HAP-1 (cell line): ENCODE results near the gene ZSCAN2.

Experiments
- DNase-seq, 2 experiments: peaks; one replicate each; pipeline ENCODE4 v3.0.0-alpha.2; 2016 to 2020; ENCODE audit warnings: low spot score in 2 of 2
- H3K27me3 ChIP-seq: fragments of 250-450 bp; sonication (Bioruptor Pico); 2 replicates; pipeline ENCODE4 v1.5.1; 2020; ENCODE audit warnings: low read depth, mild to moderate bottlenecking, moderate library complexity
- H3K36me3 ChIP-seq: fragments of 250-450 bp; sonication (Bioruptor Pico); replicated peaks from 2 replicates; pipeline ENCODE4 v1.5.1; 2020; ENCODE audit warnings: mild to moderate bottlenecking
- H3K4me1 ChIP-seq: fragments of 250-450 bp; sonication (Bioruptor Pico); 2 replicates; pipeline ENCODE4 v1.5.1; 2020; ENCODE audit warnings: mild to moderate bottlenecking
- H3K4me3 ChIP-seq: fragments of 250-450 bp; sonication (Bioruptor Pico); 2 replicates; pipeline ENCODE4 v1.5.1; 2020; ENCODE audit warnings: mild to moderate bottlenecking, moderate library complexity
- H3K9me3 ChIP-seq: fragments of 250-450 bp; sonication (Bioruptor Pico); 2 replicates; pipeline ENCODE4 v1.5.1; 2020; ENCODE audit warnings: mild to moderate bottlenecking, moderate library complexity
- in situ Hi-C: fragments of 300-500 bp; cut with MboI; formaldehyde crosslinking; loops from 3 replicates; pipeline ENCODE4 v1.14.3; 2020; ENCODE audit warnings: low sequenced_read_pairs, inconsistent platforms, mixed read lengths

The ZSCAN2 gene

GRCh38 chr15:84586696-84587095, 14.1 kb upstream of the ZSCAN2 start:
- in situ Hi-C loops: loop anchor here (5.0 kb wide), 1 partner anchor 341 kb away; no protein-coding TSS in a partner anchor
- H3K4me3 ChIP-seq: no peak overlapping the region
- DNase-seq: peak in 1 of 2 experiments; percentile 20
- H3K36me3 ChIP-seq: no peaks in the 10 kb centered on the region
- no peaks in the 10 kb centered on the region for H3K9me3 ChIP-seq
- H3K4me1 ChIP-seq: peaks cover 3% of the 10 kb centered on the region
- H3K27me3 ChIP-seq: no peaks in the 10 kb centered on the region

- no peaks in the 10 kb centered on the region for H3K36me3 ChIP-seq
- H3K4me1 ChIP-seq: peaks cover 3% of the 10 kb centered on the region
- peak; percentile 97 to 99 for DNase-seq
- peak overlapping the region; percentile 7 for H3K4me3 ChIP-seq
- in situ Hi-C loops: loop anchor here (5.0 kb wide), 1 partner anchor 339 kb away; no protein-coding TSS in a partner anchor
- no peaks in the 10 kb centered on the region for H3K27me3 ChIP-seq
- H3K9me3 ChIP-seq: no peaks in the 10 kb centered on the region
Observed at GRCh38 chr15:84588053-84588874, 12.5 kb upstream of the ZSCAN2 start.

- no peak overlapping the region for H3K4me3 ChIP-seq
- H3K4me1 ChIP-seq: peaks cover 3% of the 10 kb centered on the region
- H3K27me3 ChIP-seq: no peaks in the 10 kb centered on the region
- H3K9me3 ChIP-seq: 0 out of 2 replicates have a peak, but pooled peaks cover 2% of the 10 kb centered on the region
- no peaks in the 10 kb centered on the region for H3K36me3 ChIP-seq
- in situ Hi-C loops: loop anchor here (10.0 kb wide), 1 partner anchor 454 kb away; no protein-coding TSS in a partner anchor
- no peak for DNase-seq
Observed at GRCh38 chr15:84590406-84590805, 10.4 kb upstream of the ZSCAN2 start.

GRCh38 chr15:84591815-84592214, 9.0 kb upstream of the ZSCAN2 start:
- 0 out of 2 replicates have a peak, but pooled peaks cover 2% of the 10 kb centered on the region for H3K9me3 ChIP-seq
- H3K4me3 ChIP-seq: no peak overlapping the region
- H3K36me3 ChIP-seq: no peaks in the 10 kb centered on the region
- no peaks in the 10 kb centered on the region for H3K27me3 ChIP-seq
- no peak for DNase-seq
- H3K4me1 ChIP-seq: peaks cover 3% of the 10 kb centered on the region
- in situ Hi-C loops: loop anchor here (10.0 kb wide), 1 partner anchor 453 kb away; no protein-coding TSS in a partner anchor

- no peak for DNase-seq
- Histone ChIP-seq H3K36me3 (no peaks in the 10 kb centered on the region), H3K27me3 (no peaks in the 10 kb centered on the region), H3K4me1 (no peaks in the 10 kb centered on the region), H3K4me3 (no peak overlapping the region), H3K9me3 (0 out of 2 replicates have a peak, but pooled peaks cover 2% of the 10 kb centered on the region)
- in situ Hi-C loops: loop anchor here (10.0 kb wide), 1 partner anchor 450 kb away; no protein-coding TSS in a partner anchor
Observed at GRCh38 chr15:84594617-84595290, 6.1 kb upstream of the ZSCAN2 start.

GRCh38 chr15:84595660-84596059, 5.1 kb upstream of the ZSCAN2 start:
- Histone ChIP-seq H3K4me1 (peaks cover 4% of the 10 kb centered on the region), H3K9me3 (0 out of 2 replicates have a peak, but pooled peaks cover 2% of the 10 kb centered on the region), H3K27me3 (no peaks in the 10 kb centered on the region), H3K4me3 (no peak overlapping the region), H3K36me3 (no peaks in the 10 kb centered on the region)
- in situ Hi-C loops: loop anchor here (10.0 kb wide), 1 partner anchor 449 kb away; no protein-coding TSS in a partner anchor
- no peak for DNase-seq

- Histone ChIP-seq H3K9me3 (0 out of 2 replicates have a peak, but pooled peaks cover 2% of the 10 kb centered on the region), H3K27me3 (no peaks in the 10 kb centered on the region), H3K36me3 (0 out of 2 replicates have a peak, but pooled peaks cover 2% of the 10 kb centered on the region), H3K4me3 (no peak overlapping the region), H3K4me1 (peaks cover 8% of the 10 kb centered on the region)
- DNase-seq: no peak
- in situ Hi-C loops: loop anchor here (10.0 kb wide), 1 partner anchor 448 kb away; no protein-coding TSS in a partner anchor
Observed at GRCh38 chr15:84597296-84597695, 3.5 kb upstream of the ZSCAN2 start.

- Histone ChIP-seq H3K36me3 (0 out of 2 replicates have a peak, but pooled peaks cover 2% of the 10 kb centered on the region), H3K4me1 (peaks cover 8% of the 10 kb centered on the region), H3K27me3 (no peaks in the 10 kb centered on the region), H3K9me3 (0 out of 2 replicates have a peak, but pooled peaks cover 2% of the 10 kb centered on the region), H3K4me3 (no peak overlapping the region)
- no peak for DNase-seq
- in situ Hi-C loops: loop anchor here (10.0 kb wide), 1 partner anchor 447 kb away; no protein-coding TSS in a partner anchor
Observed at GRCh38 chr15:84598250-84598649, 2.6 kb upstream of the ZSCAN2 start.

- in situ Hi-C loops: loop anchor here (10.0 kb wide), 1 partner anchor 446 kb away; no protein-coding TSS in a partner anchor
- Histone ChIP-seq H3K36me3 (0 out of 2 replicates have a peak, but pooled peaks cover 2% of the 10 kb centered on the region), H3K4me3 (no peak overlapping the region), H3K4me1 (peaks cover 8% of the 10 kb centered on the region), H3K9me3 (0 out of 2 replicates have a peak, but pooled peaks cover 2% of the 10 kb centered on the region), H3K27me3 (no peaks in the 10 kb centered on the region)
- DNase-seq: peak; percentile 79 to 80
Observed at GRCh38 chr15:84598993-84599392, 1.8 kb upstream of the ZSCAN2 start.

GRCh38 chr15:84599906-84600305, 903 bp upstream of the ZSCAN2 start:
- Histone ChIP-seq H3K4me1 (peaks cover 8% of the 10 kb centered on the region), H3K36me3 (peaks cover 2% of the 10 kb centered on the region; the same call in 1 of the 2 replicates), H3K9me3 (no peaks in the 10 kb centered on the region), H3K27me3 (no peaks in the 10 kb centered on the region), H3K4me3 (no peak overlapping the region; the same call in 1 of the 2 replicates)
- in situ Hi-C loops: loop anchor here (10.0 to 25.0 kb wide), 2 partner anchors 445 to 562 kb away; no protein-coding TSS in a partner anchor
- no peak for DNase-seq

GRCh38 chr15:84600331-84600686, 500 bp upstream of the ZSCAN2 start:
- H3K36me3 ChIP-seq: peaks cover 5% of the 10 kb centered on the region
- in situ Hi-C loops: loop anchor here (25.0 kb wide), 1 partner anchor 562 kb away; no protein-coding TSS in a partner anchor
- H3K4me3 ChIP-seq: peak overlapping the region; percentile 92
- DNase-seq: peak; percentile 86 to 94
- peaks cover 8% of the 10 kb centered on the region for H3K4me1 ChIP-seq
- no peaks in the 10 kb centered on the region for H3K9me3 ChIP-seq
- no peaks in the 10 kb centered on the region for H3K27me3 ChIP-seq

GRCh38 chr15:84601555-84601838, 688 bp downstream of the ZSCAN2 start:
- Histone ChIP-seq H3K4me1 (peaks cover 8% of the 10 kb centered on the region), H3K9me3 (no peaks in the 10 kb centered on the region), H3K4me3 (peak overlapping the region; percentile 92), H3K27me3 (no peaks in the 10 kb centered on the region), H3K36me3 (peaks cover 17% of the 10 kb centered on the region)
- DNase-seq: no peak
- in situ Hi-C loops: loop anchor here (25.0 kb wide), 1 partner anchor 561 kb away; no protein-coding TSS in a partner anchor

GRCh38 chr15:84603630-84604379, 3.0 kb downstream of the ZSCAN2 start:
- in situ Hi-C loops: loop anchor here (25.0 kb wide), 1 partner anchor 558 kb away; no protein-coding TSS in a partner anchor
- Histone ChIP-seq H3K4me3 (no peak overlapping the region), H3K9me3 (no peaks in the 10 kb centered on the region), H3K27me3 (no peaks in the 10 kb centered on the region), H3K36me3 (peaks cover 23% of the 10 kb centered on the region), H3K4me1 (peaks cover 8% of the 10 kb centered on the region)
- no peak for DNase-seq
